GM11168 (cell line): ENCODE results near the gene ARPC4.
"Not testable (repeated sequence)": the region's sequence is repeated elsewhere in the genome, so short reads cannot be mapped to it uniquely, and the experiment has no call there.

Source experiments
- in situ Hi-C: fragments of 300-500 bp; cut with MboI; formaldehyde crosslinking; loops from one replicate; pipeline ENCODE4 v1.12.0; 2022; ENCODE audit warnings: low sequenced_read_pairs; ENCODE audit not compliant: unreplicated experiment

The ARPC4 gene

DNA sequence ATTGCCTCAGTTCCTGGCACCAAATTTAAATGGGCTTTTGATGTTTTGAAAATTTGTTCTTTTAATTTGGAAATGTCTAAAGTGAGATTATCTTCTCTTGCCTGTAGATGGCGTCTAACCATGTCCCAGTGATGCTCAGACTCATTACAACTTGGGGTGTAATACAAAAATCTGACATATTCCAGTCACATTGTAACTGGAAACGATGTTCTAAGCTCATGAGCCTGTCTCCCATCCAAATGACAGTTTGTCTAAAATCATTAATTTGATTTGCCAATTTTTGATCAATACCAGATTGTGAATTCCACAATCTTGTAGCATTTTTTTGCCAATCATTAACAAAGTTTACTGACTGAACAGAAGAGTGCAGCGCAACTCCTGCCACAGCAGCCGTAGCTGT, 56.0 kb downstream of the ARPC4 start:
- in situ Hi-C loops = not testable (repeated sequence)

GRCh38 chr3:9851383-9851782, 58.5 kb downstream of the ARPC4 start:
- in situ Hi-C loops = not testable (repeated sequence)

GRCh38 chr3:9851926-9852325, 59.0 kb downstream of the ARPC4 start:
- in situ Hi-C loops = not testable (repeated sequence)

DNA sequence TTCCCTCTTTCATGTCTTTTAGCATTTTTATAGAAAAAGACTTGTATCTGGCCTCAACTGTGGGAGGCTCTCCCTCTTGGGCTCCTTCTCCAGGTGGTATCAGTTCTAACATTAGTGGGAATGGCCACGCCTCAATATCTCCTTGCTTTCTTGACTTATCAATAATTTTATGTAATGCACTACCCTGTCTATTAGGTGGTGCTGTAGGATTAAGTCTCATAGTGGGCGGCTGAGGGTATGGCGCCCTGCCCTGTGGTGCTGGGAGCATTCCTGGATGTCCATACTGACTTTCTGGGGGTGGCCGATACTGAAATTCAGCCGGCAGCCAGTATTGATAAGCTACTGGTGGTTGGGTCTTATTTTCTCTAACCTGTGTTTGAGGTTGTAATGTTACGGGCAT, 59.6 kb downstream of the ARPC4 start:
- in situ Hi-C loops = no loop called here

DNA sequence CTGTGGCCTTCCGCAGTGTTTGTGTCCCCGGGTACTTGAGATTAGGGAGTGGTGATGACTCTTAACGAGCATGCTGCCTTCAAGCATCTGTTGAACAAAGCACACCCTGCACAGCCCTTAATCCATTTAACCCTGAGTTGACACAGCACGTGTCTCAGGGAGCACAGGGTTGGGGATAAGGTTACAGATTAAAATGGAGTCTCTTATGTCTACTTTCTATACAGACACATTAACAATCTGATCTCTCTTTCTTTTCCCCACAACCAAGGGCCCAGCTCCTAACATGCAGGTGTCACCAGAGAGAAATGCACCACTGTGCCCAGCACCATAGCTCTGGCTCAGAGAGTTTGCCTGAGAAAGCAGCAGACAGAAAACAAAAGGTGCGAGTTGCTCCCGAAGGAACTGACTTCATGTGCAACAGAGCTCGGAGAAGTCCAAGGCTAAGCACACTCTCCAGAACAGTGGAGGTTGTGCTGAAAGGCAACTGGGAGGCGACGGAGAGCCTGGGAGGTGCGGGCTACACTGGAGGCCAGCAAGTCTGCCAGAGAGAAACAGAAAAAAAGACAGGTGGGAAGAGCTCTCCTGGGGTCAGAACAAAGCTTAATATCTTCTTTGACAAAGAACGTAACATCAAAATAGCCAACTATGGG, 61.5 kb downstream of the ARPC4 start:
- in situ Hi-C loops = not testable (repeated sequence)

DNA sequence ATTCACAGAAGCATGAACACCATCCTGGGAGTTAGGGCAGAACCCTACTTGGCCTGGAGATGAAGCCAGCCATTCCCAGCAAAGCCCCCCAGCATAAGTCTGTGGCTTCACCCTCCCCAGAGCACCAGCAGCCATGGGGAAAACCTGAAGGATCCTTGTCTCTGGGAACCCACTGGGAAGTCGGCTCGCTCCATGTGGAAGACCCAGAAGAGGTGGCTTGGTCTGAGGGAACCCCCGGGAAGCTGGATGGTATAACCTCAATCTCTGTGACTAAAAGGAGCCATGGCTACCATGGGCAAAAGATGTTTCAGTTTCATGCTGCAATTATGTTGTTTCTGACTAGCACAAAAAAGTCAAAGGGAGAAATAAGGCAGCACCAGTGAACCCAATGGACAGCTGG, 62.7 kb downstream of the ARPC4 start:
- in situ Hi-C loops = no loop called here
